OCI-M1 (cell line): Measurements from ENCODE around the gene NCSTN.

Experiments used
- DNase-seq: peaks from one replicate; lab custom pipeline; 2025; lab: John Stamatoyannopoulos, UW

The NCSTN gene

DNA sequence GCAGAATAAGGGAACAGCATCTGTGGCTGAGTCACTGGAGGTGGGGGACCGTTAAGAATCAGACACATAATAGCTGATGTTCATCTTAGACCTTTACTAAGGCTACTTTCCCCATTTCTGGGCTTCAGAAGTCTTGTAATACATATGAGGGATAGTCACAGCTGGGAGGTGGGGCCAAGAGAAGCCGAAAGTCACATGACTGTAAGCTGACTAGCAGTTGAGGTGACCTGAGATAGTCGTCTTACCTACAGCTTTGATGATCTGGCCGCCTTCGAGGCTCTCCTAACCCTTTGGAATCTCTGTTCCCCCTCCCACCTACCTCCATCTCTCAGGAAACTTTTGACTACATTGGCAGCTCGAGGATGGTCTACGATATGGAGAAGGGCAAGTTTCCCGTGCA, 9.4 kb downstream of the NCSTN start:
- no peak for DNase-seq

DNA sequence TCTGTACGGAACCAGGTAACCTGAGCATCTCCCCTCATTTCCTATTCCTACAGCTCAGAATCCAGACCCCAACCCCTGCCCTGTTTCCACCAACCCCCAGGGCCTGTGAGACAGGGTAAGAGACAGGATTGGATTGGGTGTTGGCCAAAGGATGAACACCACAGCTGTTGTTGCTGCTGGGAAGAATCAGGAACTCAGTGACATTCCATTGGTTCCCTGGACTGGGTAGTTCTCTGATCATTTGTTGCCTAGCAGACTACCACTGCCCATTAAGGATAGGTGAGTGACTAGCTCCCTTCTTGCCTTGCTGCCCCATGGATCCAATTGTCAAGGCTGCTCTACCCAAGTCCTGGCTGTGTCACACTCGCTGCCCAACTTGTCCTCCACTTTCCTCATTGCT, 10.0 kb downstream of the NCSTN start:
- no peak for DNase-seq

DNA sequence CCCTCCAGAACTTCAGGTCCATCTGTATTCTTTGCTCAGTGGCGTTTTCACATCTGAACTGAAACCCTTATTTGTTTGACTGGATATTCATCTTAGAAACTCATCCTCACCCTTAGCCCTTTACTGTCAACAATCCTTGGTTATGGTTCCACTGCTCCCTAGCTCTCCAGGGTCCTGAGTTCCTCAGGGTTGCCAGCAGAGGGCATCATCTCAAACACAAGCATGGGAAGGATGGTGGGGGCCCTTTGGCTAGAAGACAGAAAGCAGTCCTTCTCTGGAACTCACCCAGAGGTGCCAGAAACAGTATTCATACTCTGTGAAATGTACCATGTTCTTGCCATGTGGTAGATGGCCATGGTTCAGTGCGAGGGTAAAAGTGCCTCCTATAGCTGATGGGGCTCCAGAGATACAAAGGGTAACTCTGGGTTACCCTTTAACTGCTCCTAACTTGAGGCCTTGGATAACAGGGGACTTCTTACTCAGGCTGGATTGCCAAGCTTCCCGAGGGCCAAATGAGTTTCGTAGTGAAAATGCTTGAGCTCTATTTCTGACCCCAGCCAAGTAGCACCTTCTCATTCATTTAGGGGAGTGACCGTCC, 11.3 kb downstream of the NCSTN start:
- peak; percentile 47 for DNase-seq

DNA sequence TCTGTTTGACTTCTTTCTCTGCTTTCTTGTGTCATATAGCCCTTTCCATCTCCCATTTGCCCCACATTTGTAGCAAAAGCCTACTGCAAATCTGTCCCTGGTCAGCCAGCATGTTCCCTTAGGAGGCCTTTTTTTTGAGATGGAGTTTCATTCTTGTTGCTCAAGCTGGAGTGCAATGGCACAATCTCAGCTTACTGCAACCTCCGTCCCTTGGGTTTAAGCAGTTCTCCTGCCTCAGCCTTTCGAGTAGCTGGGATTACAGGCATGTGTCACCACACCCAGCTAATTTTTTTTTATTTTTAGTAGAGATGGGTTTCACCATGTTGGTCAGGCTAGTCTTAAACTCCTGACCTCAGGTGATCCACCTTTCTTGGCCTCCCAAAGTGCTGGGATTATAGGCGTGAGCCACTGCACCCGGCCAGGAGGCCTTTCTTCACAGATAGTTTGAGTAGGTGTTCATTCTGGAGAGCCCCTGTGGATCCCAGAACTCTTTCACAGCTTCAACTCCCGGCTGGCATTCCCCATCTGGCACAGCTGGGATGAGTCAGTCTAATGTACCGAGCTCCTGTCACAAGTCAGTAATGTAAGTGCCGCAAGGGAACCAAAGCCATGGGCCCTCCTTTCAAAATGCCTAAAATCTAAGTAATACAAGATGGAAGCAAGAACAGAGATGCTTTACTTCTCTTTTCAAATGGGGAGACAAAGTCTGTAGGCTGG, 14.3 kb downstream of the NCSTN start:
- no peak for DNase-seq

DNA sequence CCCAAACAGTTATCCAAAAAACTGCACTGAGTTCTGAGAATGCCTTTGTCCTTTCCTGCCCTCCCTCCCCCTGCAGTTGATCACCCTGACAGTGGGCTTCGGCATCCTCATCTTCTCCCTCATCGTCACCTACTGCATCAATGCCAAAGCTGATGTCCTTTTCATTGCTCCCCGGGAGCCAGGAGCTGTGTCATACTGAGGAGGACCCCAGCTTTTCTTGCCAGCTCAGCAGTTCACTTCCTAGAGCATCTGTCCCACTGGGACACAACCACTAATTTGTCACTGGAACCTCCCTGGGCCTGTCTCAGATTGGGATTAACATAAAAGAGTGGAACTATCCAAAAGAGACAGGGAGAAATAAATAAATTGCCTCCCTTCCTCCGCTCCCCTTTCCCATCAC, 14.9 kb downstream of the NCSTN start:
- no peak for DNase-seq

DNA sequence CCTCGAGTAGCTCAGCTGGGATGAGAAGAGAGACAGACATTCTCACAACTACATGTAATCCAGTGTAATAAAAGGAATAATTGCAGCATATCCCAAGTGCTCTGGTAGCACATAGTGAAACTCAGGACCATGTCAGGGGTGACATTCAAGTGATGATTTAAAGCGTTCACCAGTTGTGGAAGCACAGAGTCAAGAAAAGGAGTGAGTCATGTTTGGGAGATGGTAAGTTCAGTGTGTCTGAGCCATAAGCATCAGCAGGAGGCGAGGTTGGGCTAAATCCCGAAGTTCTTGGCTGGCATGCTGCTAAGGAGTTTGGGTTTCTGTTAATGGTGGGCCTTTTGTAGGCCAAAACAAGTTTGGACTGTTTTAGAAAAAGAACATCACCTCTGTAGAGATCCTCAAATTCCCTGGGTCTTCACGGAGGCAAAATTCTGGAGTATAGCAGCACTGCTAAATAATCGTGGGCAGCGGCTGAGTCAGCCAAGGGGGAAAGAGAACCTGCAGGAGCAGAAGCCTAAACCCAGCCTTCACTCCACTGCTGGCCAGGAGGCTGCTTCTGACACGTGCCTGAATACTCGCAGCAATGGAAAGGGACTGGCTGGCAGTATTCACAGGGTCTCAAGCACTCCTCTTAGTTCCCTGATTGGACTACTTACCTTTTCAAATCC, 16.5 kb downstream of the NCSTN start:
- DNase-seq, result no peak

DNA sequence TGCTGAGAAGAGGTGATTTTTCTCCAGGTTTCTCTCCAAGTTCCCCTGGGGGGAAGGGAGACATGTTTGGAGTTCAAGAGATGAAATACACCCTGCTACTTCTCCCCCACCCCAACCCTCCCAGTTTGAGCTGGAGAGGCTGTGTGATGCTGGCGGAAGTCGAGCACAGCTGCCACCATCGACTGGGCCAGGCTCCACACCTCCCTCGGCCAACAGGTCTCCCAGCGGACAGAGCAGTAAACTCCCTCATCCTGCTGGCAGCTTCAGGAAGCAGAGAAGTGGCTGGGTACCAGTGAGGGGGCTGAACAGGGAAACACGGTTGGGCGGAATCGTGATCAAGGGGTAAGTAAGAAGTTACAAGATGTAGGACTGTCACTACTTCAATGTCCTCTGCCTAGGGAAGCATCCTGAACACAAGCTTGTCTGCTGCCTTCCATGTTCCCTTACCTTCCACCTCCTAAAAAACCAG, 17.1 kb downstream of the NCSTN start:
- no peak for DNase-seq

DNA sequence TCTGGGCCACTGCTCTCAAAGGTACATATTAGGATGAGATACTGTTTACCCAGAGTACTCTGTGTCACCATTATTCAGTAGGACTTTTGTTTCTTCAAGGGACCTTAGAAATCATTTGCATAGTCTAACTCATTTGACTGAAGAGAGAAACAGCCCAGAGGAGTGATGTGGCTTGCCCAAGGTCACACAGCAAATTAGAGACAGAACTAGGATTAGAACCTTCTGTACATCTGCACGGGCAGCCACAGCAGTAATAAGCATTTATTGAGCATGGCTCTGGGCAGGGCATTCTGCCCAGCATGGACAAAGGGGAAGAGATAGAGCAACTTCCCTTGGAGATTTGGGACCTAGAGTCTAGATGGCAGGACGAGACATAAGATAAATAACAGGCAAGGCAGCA, 18.0 kb downstream of the NCSTN start:
- no peak for DNase-seq

DNA sequence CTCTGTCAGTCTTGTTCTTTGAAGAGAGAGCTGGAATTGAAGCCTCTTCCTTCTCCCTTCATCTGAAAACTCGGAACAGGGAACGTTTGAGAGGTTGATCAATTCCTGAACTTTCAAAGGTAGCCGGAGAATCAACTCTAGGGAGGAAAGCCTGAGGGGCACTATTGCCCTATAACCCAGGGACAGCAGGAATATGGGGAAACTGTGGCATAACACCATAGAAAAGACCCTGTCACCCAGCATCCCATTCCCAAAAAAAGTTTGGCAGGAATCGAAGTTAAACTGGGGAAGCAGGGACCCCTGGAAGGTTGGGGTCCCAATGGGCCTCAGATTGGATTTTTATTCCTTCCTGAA, 18.6 kb downstream of the NCSTN start:
- DNase-seq, result no peak

DNA sequence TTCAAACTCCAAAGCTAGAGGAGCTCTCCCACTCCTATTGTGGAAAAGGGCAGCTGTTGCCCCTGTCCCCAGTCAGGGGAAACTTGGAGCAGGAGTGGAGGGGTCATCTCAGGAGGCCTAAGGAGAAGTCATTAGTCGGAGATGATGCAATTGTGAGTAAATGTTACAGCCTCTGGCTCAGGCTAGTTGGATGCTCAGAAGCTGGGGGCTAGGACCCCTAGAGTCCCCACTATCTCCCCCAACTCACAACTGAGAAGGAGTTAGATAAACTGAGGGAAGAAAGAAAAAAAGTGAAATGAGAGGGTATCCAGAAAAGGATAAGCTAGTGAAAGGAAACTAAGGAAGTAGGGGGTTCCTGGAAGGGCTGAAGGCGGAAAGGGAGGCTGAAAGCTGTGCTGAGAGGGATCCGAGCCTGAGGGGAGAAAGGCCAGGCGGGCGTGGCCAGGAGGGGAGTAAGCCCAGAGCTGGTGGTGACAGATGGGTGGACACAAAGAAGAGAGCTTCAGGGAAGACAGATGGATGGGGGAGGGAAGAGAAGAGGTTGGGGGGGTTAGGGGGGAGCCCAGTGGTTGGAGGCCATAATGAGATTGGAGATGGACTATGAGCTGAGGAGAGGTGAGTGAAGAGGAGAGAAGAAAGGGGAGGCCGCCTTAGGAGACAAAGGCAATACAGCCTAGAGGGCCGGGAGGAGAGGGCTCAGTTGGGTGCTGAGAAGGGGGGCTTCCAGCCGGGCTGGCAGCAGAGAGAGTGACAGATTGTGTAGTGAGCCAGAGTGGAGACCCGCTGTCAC, 19.2 kb downstream of the NCSTN start:
- DNase-seq, result peak; percentile 65

DNA sequence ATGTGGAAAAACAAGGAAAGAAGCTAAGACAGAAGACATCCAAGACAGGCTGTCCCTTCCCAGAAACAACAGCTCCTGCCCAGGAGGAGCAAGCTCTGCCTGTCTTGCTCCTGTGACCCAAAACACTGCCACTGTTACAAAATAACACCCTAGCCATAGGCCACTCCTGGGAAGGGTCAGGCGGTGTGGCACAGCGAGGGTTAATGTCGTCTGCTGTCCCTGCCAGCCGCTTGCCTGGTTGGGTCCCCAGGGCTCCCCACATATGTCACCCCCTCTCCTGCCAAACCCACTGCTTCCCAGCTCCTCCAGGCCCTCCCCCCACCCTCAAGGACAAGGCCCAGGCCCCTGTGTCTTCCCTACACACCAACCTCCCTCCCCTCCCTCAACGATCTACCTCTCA, 19.8 kb downstream of the NCSTN start:
- DNase-seq, result no peak

DNA sequence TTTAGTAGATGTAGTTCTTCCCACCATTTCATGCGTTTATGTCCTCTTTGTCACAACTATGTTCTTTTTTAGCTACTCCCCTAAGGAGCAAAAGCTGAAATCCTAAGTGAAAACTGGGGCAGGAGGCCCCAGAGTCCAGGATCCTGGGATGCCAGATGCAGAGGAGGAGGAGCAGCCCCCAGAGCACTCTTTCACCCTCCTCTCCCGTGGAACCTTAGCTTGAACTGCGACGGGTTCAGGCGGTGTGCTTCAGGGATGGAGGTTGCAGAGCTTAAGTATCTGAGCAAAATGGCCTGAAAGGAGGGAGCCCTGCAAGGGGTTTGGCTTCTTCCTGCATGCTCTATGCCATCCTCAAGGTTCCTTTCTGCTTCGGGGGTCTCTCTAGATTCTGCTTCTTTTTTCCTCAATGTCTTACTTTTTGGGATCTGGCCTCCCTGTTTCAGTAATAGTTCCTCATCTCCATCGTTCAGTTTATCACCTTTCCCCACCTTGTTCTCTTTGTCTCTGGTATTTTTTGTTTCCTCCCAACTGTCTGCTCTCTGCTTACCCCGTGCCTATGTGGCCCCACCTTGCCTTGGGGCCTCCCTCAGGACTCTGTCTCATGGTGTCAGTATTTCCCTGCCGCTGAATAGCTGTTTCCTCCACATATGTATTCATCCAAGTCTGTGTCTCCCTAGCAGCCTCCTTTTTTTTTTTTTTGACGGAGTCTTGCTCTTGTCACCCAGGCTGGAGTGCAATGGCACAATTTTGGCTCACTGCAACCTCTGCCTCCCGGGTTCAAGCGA, 21.0 kb downstream of the NCSTN start:
- no peak for DNase-seq

DNA sequence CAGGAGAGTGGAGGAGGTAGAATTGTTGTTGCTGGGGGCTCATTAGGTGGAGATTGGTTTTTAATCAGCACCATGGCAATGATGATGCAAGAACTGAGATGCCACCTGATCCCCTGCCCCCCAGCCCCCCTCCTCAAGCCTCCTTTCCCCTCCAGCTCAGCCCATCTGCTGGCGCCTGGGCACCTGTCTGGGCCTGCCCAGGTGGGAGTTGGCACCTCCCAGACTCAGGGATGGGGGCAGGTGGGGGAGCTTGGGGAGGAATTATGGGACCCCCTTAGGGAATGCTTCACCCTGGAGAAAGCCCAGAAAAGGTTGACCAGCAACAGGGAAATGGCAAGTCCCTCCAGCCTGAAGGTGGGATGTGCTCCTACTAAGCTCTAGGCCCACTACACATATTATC, 22.1 kb downstream of the NCSTN start:
- DNase-seq, result no peak

DNA sequence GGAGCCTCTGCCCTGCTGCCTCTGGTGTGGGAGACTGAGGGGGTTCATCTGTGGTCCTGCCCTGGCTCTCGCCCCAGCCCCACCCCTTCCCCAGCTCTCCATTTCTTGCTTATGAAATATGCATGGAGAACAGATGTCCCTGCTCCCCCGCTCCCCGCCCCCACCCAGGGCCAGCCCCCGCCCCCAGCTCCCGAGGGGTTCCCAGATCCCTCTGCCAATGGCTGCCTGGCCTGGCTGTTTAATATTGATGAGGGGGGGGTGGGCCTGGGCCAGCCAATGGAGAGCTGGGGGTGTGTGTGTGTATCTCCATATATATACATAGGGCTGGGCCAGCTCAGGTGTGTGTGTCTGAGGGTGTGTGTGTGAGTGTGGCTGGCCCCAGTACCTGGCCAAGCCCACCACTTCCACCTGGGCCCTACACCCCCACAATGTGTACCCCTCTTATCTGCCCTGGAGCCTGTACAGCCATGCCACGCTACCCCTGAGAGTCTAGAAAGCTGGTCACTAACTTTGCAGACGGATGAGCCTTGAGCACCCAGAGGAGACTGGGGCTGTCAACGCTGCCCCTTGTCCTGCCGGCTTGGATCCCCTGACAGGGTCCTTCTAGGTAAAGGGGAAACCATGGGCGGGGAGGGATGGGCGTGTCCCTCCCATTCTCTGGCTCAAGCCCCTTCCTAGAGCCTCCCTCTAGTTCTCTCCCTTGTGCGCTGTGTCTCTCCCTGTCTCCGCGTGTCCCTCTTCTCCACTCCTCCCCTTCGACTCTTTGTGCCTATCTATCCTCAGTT, 23.7 kb downstream of the NCSTN start, which contains the start of gene NHLH1:
Gene NHLH1 (plus strand): TSS at position 341 of the 785 bp plus-strand sequence. CDS start 3,661 bp downstream, outside the sequence.
- no peak for DNase-seq

DNA sequence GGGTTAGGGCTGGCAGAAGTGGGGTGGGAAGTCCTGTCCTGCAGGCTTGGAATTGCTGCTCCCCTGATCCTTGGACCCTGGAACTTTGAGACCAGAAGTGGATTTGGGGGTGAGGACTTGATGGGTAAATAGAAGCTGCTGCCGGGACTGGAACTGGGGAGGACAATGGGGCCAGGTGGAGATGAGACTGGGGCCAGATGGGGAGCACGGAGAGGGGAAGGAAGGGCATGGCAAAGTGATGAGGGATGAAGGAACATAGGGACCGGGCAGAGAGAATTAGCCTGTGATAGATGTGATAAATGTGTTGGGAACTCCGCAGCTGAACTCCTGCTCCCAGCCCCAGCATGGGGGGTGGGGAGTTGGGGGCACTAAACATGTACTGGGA, 24.3 kb downstream of the NCSTN start:
- DNase-seq, result no peak

DNA sequence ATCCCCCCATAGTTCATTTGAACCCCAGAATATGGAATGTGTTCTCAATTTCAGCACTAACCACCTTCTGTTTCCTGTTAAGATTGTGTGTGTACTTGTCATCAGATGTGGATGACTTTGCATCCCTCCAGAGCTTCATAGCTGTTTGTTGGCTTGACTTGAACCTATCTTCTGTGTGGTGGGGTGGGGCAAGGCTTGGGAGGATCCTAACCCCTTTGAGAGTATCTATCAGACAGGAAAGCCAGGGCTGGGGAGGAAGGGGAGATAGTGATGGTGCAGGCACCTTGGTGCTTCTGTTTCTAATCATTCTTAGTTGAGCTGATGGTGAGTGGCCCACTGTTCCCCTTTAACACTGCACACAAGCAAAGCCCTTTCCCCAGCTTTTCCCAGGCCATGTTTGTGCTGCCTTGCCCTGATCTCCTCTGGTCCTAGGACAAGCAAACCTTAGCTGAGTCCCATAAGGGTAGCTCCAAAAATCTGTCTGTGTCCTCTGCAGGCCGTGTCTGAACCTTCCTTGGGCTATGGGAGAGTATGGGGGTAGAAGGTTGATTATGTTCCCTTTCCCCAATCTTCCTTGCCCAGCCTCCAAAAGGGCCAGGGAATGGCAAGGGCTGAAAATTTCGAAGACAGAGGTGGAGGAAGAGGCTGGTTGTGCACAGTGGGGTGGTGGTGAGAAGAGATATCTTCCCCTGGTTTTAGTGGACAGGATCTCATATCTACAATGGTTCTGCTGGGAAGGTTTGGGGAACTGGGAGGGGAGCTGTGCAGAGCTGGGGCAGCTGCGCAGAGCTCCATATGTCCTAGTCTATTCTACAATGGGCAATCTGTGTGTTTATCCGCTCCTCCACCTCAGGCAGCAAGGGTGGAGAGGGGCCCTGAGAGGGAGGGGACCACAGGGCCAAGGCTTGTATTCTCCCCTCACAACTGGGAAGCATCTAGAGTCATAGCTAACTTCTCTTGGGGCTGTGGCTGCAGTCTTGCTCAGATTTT, 25.0 kb downstream of the NCSTN start:
- DNase-seq, result peak; percentile 39

DNA sequence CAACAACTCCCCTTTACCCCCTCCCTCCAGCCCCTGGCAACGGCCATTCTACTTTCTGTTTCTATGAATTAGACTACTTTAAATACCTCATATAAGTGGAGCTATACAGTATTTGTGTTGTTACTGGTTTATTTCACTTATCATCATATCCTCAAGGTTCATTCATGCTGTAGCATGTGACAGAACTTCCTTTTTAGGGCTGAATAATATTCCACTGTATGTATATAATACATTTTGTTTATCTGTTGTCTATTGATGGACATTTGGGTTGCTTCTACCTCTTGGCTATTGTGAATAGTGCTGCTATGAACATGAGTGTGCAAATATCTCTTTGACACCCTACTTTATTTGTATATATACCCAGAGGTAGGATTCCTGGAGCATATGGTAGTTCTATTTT, 25.9 kb downstream of the NCSTN start:
- DNase-seq, result no peak

DNA sequence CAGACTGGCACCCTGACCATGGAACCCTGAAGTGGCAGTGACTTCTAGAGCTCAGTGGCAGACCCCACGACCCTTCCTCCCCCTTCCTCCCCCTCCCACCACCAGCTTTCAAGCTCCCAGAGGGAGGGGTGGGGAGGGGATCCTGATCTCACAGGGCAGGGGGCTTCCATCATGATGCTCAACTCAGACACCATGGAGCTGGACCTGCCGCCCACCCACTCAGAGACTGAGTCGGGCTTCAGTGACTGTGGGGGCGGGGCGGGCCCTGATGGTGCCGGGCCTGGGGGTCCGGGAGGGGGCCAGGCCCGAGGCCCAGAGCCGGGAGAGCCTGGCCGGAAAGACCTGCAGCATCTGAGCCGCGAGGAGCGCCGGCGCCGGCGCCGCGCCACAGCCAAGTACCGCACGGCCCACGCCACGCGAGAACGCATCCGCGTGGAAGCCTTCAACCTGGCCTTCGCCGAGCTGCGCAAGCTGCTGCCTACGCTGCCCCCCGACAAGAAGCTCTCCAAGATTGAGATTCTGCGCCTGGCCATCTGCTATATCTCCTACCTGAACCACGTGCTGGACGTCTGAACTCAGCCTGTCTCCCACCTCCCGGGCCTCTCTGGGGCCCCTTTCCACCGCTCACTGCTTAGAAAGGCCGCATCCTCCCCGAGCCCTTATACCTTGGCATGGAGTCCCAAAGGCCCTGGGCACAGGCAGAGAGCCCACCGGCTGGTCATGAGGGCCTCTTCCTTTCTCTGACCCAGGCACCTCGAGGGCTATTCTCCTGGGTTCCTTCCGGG, 27.6 kb downstream of the NCSTN start:
- DNase-seq, result no peak

DNA sequence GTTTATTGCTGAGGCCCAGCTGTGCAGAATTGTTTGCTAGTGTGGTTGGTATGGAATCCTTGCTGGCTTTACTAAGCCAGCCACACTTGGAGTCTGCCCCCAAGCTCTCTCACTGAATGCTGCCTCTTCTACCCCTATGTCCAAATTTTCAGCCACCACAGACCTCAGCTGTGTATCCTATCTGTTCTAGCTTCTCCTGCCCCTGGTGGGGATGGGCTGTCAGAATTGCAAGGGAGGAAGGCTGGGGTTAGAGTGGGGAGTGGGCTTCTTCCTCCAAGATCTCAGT, 28.1 kb downstream of the NCSTN start:
- no peak for DNase-seq
